Vagina (tissue), 2 donors: Measurements from ENCODE around the gene TUBB.

Experiments used
- POLR2A ChIP-seq, 2 donors: fragments of 450-650 bp; IDR thresholded peaks; one replicate each; pipeline ENCODE4 v1.6.1; 2017; ENCODE audit warnings: antibody characterized with exemption in 2 of 2, mild to moderate bottlenecking in 2 of 2, moderate library complexity in 2 of 2
- TF ChIP-seq, protein P1 (sequence below), 3 experiments: fragments of 450-650 bp in 2 of 3; fragments of 200-600 bp in 1 of 3; sonication (generic) in 1 of 3; IDR thresholded peaks; one replicate each; pipeline ENCODE4 v1.5.1; 2017 to 2019; ENCODE audit warnings: antibody characterized with exemption in 3 of 3, mild to moderate bottlenecking in 2 of 3, moderate library complexity in 2 of 3

DNA sequence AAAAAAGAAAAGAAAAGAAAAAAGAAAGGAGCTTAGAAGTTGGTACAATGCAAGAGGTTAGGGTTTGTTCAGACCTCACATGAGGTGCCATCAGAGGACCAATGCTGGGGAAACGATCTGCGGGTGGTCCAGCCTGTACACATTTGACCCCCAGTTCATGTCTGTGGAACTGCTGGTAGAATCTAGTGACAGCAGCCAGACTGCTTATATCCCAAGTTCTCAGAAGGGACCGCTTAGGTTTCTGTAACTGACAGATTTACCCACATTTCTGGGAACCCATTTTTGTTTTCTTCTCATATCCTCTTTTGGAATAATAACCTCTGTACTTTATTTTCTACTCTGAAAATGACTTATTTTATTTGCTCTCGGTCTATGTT, 38.4 kb upstream of the TUBB start:
- TF ChIP-seq, protein P1, sequence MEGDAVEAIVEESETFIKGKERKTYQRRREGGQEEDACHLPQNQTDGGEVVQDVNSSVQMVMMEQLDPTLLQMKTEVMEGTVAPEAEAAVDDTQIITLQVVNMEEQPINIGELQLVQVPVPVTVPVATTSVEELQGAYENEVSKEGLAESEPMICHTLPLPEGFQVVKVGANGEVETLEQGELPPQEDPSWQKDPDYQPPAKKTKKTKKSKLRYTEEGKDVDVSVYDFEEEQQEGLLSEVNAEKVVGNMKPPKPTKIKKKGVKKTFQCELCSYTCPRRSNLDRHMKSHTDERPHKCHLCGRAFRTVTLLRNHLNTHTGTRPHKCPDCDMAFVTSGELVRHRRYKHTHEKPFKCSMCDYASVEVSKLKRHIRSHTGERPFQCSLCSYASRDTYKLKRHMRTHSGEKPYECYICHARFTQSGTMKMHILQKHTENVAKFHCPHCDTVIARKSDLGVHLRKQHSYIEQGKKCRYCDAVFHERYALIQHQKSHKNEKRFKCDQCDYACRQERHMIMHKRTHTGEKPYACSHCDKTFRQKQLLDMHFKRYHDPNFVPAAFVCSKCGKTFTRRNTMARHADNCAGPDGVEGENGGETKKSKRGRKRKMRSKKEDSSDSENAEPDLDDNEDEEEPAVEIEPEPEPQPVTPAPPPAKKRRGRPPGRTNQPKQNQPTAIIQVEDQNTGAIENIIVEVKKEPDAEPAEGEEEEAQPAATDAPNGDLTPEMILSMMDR (IDR thresholded peaks at IDR 0.05), result no peak
- TF ChIP-seq POLR2A (IDR thresholded peaks at IDR 0.05), result no peak
